HG03469 (cell line): ENCODE results near the gene FYN.

ENCODE experiments used
- ATAC-seq: cut with Tn5 transposase; IDR thresholded peaks from one replicate; pipeline ENCODE4 v1.9.1; 2021; ENCODE audit warnings: mild to moderate bottlenecking, moderate library complexity, moderate number of reproducible peaks; ENCODE audit not compliant: unreplicated experiment

Gene FYN

DNA sequence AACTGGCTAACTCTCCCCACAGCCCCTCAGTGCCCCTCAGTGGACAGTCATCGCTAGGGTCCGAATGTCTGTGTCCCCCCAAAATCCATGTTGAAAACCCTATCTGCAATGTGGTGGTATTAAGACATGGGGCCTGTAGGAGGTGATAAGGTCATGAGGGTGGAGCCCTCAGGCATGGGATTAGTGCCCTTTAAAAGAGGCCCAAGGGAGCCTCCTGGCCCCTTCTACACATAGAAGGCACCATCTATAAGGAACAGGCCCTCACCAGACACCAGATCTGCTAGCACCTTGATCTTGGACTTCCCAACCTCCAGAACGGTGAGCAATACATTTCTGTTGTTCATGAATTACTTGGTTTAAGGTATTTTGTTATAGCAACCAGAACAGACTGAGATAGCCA lies 260.9 kb downstream of the FYN start:
- ATAC-seq: no peak

DNA sequence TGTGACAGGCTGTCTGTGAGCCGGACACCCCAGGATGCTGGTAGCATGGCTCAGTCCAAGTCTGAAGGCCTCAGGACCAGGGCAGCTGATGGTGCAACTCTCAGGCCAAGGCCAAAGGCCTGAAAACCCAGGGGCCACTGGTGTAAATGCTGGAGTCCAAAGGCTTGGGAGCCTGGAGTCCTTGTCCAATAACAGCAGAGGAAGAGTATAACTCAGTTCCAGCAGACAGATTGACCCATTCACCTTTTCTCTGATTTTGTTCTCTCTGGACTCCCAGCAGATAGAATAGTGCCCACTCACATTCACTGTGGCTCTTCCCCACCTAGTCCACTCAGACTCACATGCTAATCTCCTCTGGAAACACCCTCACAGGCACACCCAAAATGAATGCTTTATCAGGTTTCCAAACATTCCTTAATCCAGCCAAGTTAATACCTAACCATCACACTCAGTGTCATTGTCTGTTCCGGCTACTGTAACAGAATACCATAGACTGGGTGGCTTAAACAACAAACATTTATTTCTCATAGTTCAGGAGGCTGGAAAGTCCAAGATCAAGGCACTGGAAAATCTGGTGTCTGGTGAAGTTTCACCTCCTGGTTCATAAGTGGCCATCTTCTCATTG lies 262.6 kb downstream of the FYN start:
- ATAC-seq: no peak
